SU-DHL-6 (cell line): ENCODE measurements around the gene KMT2A.

Source experiments
- EZH2phosphoT487 ChIP-seq: fragments of 200-600 bp; sonication (generic), shearing (Covaris generic); conservative IDR thresholded peaks from 2 replicates; pipeline ENCODE4 v1.6.1; 2018; ENCODE audit warnings: mild to moderate bottlenecking, antibody characterized with exemption, low read length, moderate library complexity, mixed read lengths
- TF ChIP-seq, protein P1 (sequence below): fragments of 200-600 bp; sonication (generic); IDR thresholded peaks from one replicate; pipeline ENCODE4 v1.5.1; 2017; ENCODE audit warnings: antibody characterized with exemption, mild to moderate bottlenecking, low read length, moderate library complexity; ENCODE audit not compliant: insufficient read depth, poor library complexity, severe bottlenecking

DNA sequence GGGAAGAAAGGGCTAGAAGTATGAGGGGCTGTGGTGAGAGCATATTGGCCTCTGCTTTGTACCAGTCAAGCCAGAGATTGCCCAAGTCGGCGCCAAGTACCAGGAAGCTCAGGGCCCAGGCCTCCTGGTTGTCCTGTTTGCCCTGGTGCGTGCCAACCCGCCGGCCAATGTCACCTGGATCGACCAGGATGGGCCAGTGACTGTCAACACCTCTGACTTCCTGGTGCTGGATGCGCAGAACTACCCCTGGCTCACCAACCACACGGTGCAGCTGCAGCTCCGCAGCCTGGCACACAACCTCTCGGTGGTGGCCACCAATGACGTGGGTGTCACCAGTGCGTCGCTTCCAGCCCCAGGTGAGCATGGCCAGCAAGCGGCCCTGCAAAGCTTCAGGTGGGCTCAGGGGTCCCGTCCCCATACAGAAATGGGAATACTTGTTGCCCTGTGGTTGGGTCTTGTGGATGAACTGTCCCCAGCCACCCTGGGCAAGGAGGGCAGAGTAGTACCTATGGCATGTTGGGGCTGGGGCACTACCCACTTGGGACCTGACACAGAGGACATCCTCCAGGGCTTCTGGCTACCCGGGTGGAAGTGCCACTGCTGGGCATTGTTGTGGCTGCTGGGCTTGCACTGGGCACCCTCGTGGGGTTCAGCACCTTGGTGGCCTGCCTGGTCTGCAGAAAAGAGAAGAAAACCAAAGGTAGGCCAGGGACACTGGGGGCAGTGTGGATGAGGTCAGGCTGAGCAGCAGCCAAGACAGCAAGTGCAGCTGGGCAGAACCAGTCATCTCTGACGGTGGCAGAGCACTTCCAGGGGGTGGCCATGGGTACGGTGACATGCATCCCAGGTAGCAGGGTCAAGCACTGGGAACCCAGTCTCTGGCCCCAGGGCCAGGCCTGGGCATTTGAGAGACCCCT lies 96.8 kb downstream of the KMT2A start:
- TF ChIP-seq, protein P1, sequence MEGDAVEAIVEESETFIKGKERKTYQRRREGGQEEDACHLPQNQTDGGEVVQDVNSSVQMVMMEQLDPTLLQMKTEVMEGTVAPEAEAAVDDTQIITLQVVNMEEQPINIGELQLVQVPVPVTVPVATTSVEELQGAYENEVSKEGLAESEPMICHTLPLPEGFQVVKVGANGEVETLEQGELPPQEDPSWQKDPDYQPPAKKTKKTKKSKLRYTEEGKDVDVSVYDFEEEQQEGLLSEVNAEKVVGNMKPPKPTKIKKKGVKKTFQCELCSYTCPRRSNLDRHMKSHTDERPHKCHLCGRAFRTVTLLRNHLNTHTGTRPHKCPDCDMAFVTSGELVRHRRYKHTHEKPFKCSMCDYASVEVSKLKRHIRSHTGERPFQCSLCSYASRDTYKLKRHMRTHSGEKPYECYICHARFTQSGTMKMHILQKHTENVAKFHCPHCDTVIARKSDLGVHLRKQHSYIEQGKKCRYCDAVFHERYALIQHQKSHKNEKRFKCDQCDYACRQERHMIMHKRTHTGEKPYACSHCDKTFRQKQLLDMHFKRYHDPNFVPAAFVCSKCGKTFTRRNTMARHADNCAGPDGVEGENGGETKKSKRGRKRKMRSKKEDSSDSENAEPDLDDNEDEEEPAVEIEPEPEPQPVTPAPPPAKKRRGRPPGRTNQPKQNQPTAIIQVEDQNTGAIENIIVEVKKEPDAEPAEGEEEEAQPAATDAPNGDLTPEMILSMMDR, result no peak
- no peak for TF ChIP-seq EZH2phosphoT487
